Gastroesophageal sphincter (tissue), 4 donors: Measurements from ENCODE around the gene EML1. TPM values are rescaled to one million over a fixed set of nuclear protein-coding genes. Genes with fewer than 3 reads are reported as not detected.

Source experiments
- ATAC-seq: fragments of 150-250 bp; one replicate; pipeline ENCODE4 v1.9.1; 2016; ENCODE audit warnings: mild to moderate bottlenecking, moderate library complexity
- H3K27ac ChIP-seq, 4 donors: fragments of 200-600 bp; sonication (generic) in 3 of 4; 1 replicate in 3 of 4; 2 replicates in 1 of 4; pipeline ENCODE4 v1.5.1; 2016 to 2019
- H3K27me3 ChIP-seq: fragments of 200-600 bp; sonication (generic); one replicate; pipeline ENCODE4 v1.5.1; 2019
- H3K36me3 ChIP-seq, 2 donors: fragments of 200-600 bp; sonication (generic); one replicate each; pipeline ENCODE4 v1.5.1; 2019; ENCODE audit warnings: control low read depth in 1 of 2
- H3K4me1 ChIP-seq, 3 donors: fragments of 200-600 bp; sonication (generic); 1 replicate in 2 of 3; 2 replicates in 1 of 3; pipeline ENCODE4 v1.5.1; 2016 to 2019; ENCODE audit warnings: control low read depth in 2 of 3
- H3K4me3 ChIP-seq, 2 donors: fragments of 200-600 bp; sonication (generic); one replicate each; pipeline ENCODE4 v1.5.1; 2019; ENCODE audit warnings: mild to moderate bottlenecking in 1 of 2, moderate library complexity in 1 of 2
- H3K9me3 ChIP-seq, 3 donors: fragments of 200-600 bp; sonication (generic); one replicate each; pipeline ENCODE4 v1.5.1; 2017 to 2019; ENCODE audit warnings: control low read depth in 2 of 3
- CTCF ChIP-seq, 4 experiments: fragments of 200-600 bp in 2 of 4; fragments of 450-650 bp in 2 of 4; sonication (generic) in 1 of 4; IDR thresholded peaks; one replicate each; pipeline ENCODE4 v1.5.1; 2017 to 2019; ENCODE audit warnings: antibody characterized with exemption in 4 of 4, mild to moderate bottlenecking in 2 of 4, moderate library complexity in 2 of 4
- EP300 ChIP-seq: sonication (generic); formaldehyde crosslinking; IDR thresholded peaks from one replicate; pipeline ENCODE4 v1.6.1; 2017; ENCODE audit warnings: antibody characterized with exemption, mild to moderate bottlenecking
- POLR2A ChIP-seq, 2 donors: fragments of 450-650 bp; IDR thresholded peaks; one replicate each; pipeline ENCODE4 v1.6.1; 2017; ENCODE audit warnings: antibody characterized with exemption in 2 of 2, mild to moderate bottlenecking in 2 of 2, moderate library complexity in 1 of 2
- POLR2AphosphoS5 ChIP-seq: sonication (generic); formaldehyde crosslinking; IDR thresholded peaks from one replicate; pipeline ENCODE4 v1.6.1; 2017; ENCODE audit warnings: antibody characterized with exemption
- WGBS, 2 donors: methylation state at CpG; one replicate each; pipeline ENCODE4 v1.1.5; 2018; ENCODE audit warnings: low coverage in 1 of 2; 5-methylcytosine and 5-hydroxymethylcytosine counted together
- total RNA-seq, 4 donors: library from RNA; depleted of rRNA; stranded (reverse); fragments of >200 nt; gene quantifications; one replicate each; pipeline ENCODE4 v1.1.0, GENCODE V29; 2016

EML1 gene
- total RNA-seq, 4 donors from 2014 or later = 121 to 206 (median 136) TPM

- H3K9me3 ChIP-seq = no peaks in the 10 kb centered on the region
- peaks cover 3 to 99% (median 72%) of the 10 kb centered on the region in 3 donors for H3K4me1 ChIP-seq
- no peak overlapping the region for H3K4me3 ChIP-seq
- H3K27me3 ChIP-seq = no peaks in the 10 kb centered on the region
- no peak for TF ChIP-seq POLR2A (IDR thresholded peaks at IDR 0.05)
- TF ChIP-seq POLR2AphosphoS5 = no peak
- TF ChIP-seq CTCF (IDR thresholded peaks at IDR 0.05) = no peak
- no peak for TF ChIP-seq EP300
- WGBS, 2 donors = no CpG with 5 or more reads among the region's 16 CpGs
- H3K36me3 ChIP-seq = no peaks in the 10 kb centered on the region
- no peak for ATAC-seq
- peak overlapping the region; percentile 1 to 93 (median 88) for H3K27ac ChIP-seq
Measured at GRCh38 chr14:99753225-99754140, 39.7 kb upstream of the EML1 start.

DNA sequence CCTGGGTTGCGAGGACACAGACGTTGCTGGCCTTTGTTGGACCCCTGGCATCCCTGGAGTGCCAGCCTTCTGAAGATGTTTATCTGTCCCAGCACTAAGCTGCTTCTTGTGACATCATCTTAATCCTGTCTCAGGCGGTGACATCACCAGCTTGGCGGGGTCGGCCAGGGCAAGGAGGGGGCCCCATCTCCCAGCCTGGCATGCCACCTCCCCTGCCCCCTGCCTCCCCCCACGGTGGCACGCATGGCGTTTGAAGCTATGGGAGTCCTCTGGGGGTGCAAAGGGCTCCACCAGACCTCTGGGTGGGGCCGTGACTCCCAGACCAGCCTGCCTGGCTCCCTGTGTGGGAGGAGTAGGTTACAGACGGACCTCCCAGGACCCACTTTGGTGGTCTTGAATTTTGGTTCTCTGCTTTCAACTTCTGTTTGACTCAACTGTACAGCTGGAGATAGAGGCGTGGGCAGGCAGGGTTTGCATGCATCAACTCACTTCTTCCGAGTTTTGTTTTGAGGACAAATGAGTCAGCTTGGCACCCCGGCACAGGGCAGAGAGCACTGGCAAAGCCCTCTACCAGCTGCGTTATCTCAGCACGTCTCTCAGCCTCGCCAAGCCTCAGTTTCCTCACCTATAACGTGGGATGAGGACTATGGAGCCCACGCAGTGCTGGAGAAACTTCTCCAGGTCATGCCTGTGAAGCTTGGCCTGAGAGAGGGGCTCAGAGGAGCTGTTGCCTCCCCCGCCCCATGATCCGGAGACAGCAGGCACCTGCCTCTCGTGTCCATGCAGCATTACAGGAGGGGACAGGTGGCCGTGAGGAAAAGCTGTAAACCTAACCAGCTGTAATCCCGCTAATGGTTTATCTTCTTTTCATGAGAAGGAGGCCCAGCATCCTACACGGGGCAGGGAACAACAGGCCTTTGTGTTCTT is 38.8 kb upstream of the EML1 start:
- peaks cover 3 to 99% (median 74%) of the 10 kb centered on the region in 3 donors for H3K4me1 ChIP-seq
- H3K27ac ChIP-seq = peak overlapping the region in 3 of 4 donors; percentile 86 to 93 (median 90)
- 57 to 78% methylated on average over 4 to 8 of the region's 24 CpGs for WGBS, 2 donors
- no peak overlapping the region for H3K4me3 ChIP-seq
- TF ChIP-seq POLR2AphosphoS5 = peak; percentile 82
- TF ChIP-seq POLR2A (IDR thresholded peaks at IDR 0.05) = no peak
- H3K27me3 ChIP-seq = no peaks in the 10 kb centered on the region
- H3K36me3 ChIP-seq = no peaks in the 10 kb centered on the region
- no peak for ATAC-seq
- H3K9me3 ChIP-seq = no peaks in the 10 kb centered on the region

DNA sequence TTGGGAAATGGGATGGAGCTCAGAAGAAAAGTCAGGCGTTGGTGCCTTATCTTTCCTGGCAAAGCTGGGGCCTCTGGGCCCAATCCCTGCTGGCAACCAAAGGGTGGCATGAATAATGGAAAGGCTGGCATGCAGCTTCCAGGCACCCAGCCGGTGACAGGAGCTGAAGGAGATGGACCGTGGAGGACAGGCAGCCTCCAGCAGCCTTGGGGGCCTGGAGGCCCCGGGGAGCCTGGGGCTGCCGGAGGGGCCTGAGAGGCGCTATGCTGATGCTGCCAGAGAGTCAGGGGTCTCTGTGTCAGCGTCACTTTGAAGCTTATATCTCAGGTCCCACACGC is 38.2 kb upstream of the EML1 start:
- peak overlapping the region in 3 of 4 donors; percentile 86 to 93 (median 90) for H3K27ac ChIP-seq
- H3K36me3 ChIP-seq = no peaks in the 10 kb centered on the region
- H3K4me1 ChIP-seq = peaks cover 3 to 98% (median 67%) of the 10 kb centered on the region in 3 donors
- H3K27me3 ChIP-seq = no peaks in the 10 kb centered on the region
- ATAC-seq = no peak
- H3K9me3 ChIP-seq = no peaks in the 10 kb centered on the region
- no peak overlapping the region for H3K4me3 ChIP-seq
- TF ChIP-seq POLR2AphosphoS5 = no peak
- no peak for TF ChIP-seq EP300
- no peak for TF ChIP-seq POLR2A (IDR thresholded peaks at IDR 0.05)
- TF ChIP-seq CTCF (IDR thresholded peaks at IDR 0.05) = no peak
- WGBS, 2 donors = 60% methylated on average over 2 of the region's 8 CpGs; no CpG with 5 or more reads in 1 of the 2 donors

DNA sequence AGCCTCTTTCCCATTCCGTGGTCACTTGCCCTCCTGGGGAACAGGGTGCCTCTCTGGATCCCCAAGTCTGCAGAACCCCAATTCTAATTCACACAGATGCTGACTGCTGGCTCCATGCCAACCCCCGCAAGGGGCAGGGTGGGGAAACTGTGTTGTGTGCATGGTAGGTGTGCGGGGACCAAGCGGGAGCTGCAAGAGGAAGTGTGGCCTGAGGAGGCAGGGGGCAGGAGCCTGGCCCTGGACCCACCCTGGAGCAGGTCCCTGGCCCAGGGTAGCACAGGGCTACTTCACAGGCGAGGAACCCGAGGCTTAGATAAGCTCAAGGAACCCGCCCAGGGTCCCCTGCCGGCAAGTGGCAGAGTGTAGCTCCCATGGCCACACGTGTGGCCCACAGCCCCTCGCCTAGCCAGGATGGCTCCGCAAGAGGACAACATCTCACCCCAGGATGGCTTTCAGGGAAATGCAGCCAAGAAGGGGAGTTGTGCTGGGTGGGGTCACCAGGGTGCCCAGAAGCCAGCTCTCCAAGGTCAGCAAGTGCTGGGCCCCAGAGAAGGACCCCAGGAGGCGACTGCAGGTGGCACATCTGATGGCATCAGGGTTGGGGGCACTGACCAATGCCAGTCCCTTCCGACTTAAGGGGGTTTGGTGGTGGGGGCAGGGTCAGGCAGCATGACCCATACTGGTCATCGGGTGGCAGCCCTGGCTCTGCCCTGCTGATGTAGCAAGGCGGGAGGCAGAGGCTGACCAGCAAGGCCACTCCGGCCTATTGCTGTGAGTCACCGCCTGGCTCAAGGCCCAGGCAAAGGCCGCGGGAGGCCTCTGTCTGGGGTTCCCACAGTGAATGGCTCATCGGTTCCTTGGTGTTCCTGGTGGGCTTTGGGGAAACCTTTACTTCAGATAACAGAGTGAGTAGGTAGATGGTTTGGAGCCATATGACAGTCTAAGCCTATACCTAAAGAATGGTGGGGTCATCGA is 37.3 kb upstream of the EML1 start:
- Histone ChIP-seq H3K27ac (peak overlapping the region; percentile 3 to 93 (median 88)), H3K9me3 (no peaks in the 10 kb centered on the region), H3K27me3 (no peaks in the 10 kb centered on the region), H3K4me3 (no peak overlapping the region), H3K36me3 (no peaks in the 10 kb centered on the region), H3K4me1 (peaks cover 3 to 99% (median 61%) of the 10 kb centered on the region in 3 donors)
- TF ChIP-seq CTCF (IDR thresholded peaks at IDR 0.05) = no peak
- peak; percentile 85 for TF ChIP-seq POLR2AphosphoS5
- no peak for TF ChIP-seq POLR2A (IDR thresholded peaks at IDR 0.05)
- no peak for TF ChIP-seq EP300
- peak; percentile 85 for ATAC-seq
- WGBS, 2 donors = 0 to 30% methylated on average over 1 to 4 of the region's 21 CpGs
